Activated T-cell treated with anti-CD3 and anti-CD28 coated beads, Interleukin-2, amount 50 U/mL, for 1 hour (primary cell): ENCODE measurements around the gene ENTPD3.
A peak's percentile ranks its signal among the peaks of the same experiment; 100 is the strongest.

ENCODE experiments used
- DNase-seq: peaks from one replicate; pipeline ENCODE4 v3.0.0-alpha.2; 2020

ENTPD3 gene

DNA sequence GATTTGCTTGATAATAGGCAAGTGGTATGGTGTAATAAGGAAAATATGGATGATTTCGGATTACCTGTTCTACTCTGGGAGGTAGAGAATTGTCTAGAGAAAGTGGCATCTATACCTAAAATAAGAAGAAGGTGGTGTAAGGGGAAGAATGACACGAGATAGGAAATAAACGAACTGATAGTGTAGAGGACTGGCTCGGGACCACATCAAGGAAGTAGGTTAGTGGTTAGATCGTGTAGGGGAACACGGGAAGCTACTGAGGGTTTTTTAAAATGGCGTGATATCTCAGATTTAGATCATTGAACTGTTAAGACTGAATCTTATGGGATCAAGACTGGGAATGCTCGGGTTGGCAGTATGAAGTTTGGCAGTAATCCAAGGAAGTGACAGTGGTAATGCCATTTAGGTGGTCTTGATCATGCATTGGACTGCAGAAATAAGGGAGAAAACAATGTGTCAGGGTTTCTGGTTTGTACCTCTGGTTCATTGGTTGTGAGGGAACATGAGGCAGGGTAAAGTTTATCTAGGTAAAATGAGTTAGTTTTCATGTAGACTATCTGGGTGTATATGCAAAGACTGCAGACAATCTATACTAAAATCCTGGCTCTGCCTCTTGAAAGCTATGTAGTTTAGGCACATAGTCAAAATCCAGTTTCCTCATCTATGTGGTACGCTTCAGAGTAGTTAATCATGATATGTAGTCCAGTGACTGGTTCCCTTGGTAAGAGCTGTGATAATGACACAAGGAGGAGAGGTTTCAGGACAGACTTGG, 77.5 kb downstream of the ENTPD3 start:
- DNase-seq, result no peak

DNA sequence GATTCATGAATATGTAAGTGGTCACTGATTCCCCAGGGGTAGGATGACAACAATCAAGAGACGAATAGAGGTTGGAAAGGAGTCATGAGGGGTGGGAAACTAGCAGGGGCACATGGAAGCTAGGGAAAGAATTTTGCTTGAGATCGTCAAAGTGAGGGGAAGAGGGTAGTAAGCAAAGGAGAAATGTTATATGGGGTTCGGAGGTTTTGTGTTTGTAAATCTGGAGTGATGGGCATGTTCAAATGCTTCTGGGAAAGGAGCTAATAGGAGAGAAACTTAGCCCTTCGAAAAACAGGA, 78.1 kb downstream of the ENTPD3 start:
- no peak for DNase-seq

DNA sequence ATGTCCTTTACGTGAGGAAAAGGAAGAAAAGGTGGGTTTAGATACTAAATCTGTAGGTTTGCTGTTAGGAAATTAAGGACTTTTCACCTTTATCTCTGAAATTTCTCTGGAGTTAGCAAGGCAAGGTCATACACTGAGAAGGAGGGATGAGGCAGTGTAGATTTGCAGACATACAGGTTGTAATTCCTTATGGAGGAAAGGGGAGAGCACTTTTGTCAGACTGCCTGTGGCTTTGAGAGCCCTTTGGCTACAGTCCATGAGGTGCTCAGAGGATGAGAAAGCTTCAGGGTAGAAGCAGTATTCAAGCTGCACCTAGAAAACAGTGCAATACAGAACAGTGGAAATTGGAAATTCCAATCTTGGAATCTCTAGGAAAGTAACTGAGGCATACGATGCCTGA, 78.5 kb downstream of the ENTPD3 start:
- no peak for DNase-seq

DNA sequence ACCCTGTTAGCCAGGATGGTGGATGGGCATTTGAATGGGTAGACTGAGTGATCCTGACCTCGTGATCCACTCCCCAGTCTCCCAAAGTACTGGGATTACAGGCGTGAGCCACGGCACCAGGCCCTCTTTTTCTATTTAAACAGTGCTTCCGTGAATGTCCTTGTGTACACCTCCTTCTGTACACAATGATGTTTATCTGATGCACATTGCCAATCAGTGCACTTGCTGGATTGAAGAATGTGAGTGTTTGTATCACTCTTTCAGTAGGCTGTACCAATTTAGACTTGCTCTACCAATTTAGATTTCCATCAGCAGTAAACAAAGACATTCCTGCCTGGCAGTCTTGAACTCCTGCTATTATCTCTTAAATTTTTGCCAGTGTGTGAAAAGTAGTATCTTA, 81.0 kb downstream of the ENTPD3 start:
- no peak for DNase-seq

DNA sequence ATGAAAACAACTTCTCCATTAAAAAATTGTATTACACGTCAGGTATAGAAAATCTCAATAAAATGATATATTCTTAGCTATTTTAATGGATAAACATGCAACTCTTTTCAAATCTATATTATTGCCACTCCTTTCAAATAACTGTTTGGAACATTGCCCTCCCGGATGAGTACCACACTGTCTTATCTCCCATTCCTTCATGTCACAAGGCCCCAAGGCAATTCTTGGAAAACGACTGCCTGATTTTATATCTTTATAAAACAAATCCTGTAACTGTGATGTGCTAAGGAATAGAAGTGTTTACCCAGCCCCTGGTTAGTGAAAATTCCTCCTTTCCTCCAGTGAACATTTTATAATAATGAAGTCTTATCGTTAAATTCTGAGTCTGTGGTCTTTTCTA, 83.7 kb downstream of the ENTPD3 start:
- no peak for DNase-seq

DNA sequence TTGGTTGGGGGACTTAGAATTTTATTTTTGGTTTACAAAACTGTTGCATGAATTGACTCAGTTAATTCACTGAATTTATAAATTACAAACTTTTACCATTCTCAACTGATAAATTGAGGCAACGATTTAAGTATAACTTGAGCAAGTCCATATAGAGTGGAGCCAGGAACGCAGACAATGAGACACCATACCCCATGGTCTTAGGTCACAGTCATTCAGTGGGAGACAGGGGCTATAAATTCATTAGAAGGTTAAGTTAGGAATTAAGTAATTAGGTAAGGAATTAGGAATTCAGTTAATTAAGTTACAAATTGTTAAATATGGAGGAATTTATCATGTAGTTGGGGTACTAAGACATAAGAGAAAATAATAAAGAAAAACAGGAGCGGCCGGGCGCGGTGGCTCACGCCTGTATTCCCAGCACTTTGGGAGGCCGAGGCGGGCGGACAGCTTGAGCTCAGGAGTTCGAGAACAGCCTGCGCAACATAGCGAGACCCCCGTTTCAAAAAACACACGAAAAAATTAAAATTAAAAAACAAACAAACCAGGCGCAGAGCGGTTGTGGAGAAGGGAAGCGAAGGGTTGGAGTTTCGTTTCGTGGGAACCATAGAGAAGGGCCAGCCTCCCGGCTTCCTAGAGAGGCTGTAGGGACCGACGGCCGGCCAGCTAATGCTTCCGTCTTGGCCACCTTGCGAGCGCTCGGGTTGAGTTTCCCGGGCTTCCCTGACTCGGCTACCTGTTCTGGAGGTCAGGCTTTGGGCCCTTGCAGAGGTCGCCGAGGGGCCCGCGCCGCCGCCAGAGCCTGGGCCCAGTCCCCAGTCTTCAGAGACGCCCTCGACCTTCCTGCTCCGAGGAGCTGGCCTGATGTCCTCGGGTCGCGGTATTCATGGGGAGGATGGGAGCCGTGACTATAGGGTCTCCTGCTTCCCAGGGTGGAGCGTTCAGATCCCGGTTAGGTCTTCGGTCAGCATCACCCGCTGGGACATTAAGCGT, 89.8 kb downstream of the ENTPD3 start, which contains the start of gene ZNF619:
TSS of gene ZNF619 (plus strand) at position 645 of the 993 bp plus-strand sequence. CDS start 858 bp downstream, outside the sequence.
- peak; percentile 67 for DNase-seq

DNA sequence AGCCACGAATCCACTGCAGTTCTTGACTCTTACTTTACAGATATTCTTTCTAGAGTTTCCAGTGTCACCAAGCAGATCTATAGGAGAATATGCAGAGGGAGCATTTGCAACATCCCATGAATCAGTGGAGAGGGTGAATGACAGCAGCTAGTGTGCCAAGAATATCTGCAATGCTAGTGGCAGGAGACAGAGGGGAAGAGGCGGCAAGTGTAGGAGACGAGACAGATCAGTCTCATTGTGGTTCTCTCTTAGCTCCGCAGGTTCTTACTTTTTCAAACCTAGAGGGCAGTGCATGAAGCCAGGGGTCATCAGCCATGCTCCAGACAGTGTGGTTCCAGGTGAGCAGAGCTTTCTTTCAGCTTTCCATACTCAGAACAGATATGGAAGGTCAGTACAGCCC, 90.7 kb downstream of the ENTPD3 start:
- DNase-seq, result no peak
